ENCODE data around the gene ST6GALNAC3. TPM values are rescaled to one million over a fixed set of nuclear protein-coding genes. Genes with fewer than 3 reads are reported as not detected.

The ST6GALNAC3 gene
- total RNA-seq, result 0.31 and 0.88 TPM in 2 replicates

GRCh38 chr1:76074321-76075187 lies at the start of gene ST6GALNAC3:
TSS of gene ST6GALNAC3 (plus strand) at chr1:76074746.

Other genes with a start within 250 kb of the ST6GALNAC3 start
- not detected in 2 replicates for gene ASB17, start 142.3 kb upstream of the ST6GALNAC3 start, total RNA-seq